NCI-H1092 (cell line): Measurements from ENCODE around the gene ASGR2.

ENCODE experiments used
- DNase-seq: peaks from one replicate; lab custom pipeline; 2025; lab: John Stamatoyannopoulos, UW

Gene ASGR2

GRCh38 chr17:7060165-7060891 lies 54.3 kb downstream of the ASGR2 start:
- DNase-seq: no peak

GRCh38 chr17:7058831-7059447 lies 55.7 kb downstream of the ASGR2 start:
- no peak for DNase-seq

- DNase-seq: no peak
Measured at GRCh38 chr17:7056386-7056785, 58.2 kb downstream of the ASGR2 start.
